Astrocyte of the cerebellum (primary cell): ENCODE results near the gene GPR179.

ENCODE experiments used
- DNase-seq: peaks from one replicate; pipeline ENCODE4 v3.0.0-alpha.2; 2011; ENCODE audit warnings: low read depth
- H3K4me3 ChIP-seq: 2 replicates; pipeline ENCODE4 v1.5.1; 2011; ENCODE audit warnings: mild to moderate bottlenecking, low read depth, low read length, moderate library complexity
- CTCF ChIP-seq: IDR thresholded peaks from 2 replicates; pipeline ENCODE4 v1.5.1; 2012; ENCODE audit warnings: low read length, low read depth, moderate library complexity, mild to moderate bottlenecking; ENCODE audit errors: missing control alignments
- in situ Hi-C: cut with HindIII; loops from 2 replicates; pipeline ENCODE4 v1.10.0; 2017; ENCODE audit warnings: low sequenced_read_pairs

The GPR179 gene

GRCh38 chr17:38334480-38335364 is 9.0 kb downstream of the GPR179 start:
- DNase-seq: no peak
- in situ Hi-C loops: no loop called here
- H3K4me3 ChIP-seq: no peak overlapping the region
- no peak for TF ChIP-seq CTCF

GRCh38 chr17:38333635-38334295 is 10.0 kb downstream of the GPR179 start:
- no peak overlapping the region for H3K4me3 ChIP-seq
- TF ChIP-seq CTCF: peak; percentile 66
- no peak for DNase-seq
- in situ Hi-C loops: no loop called here

GRCh38 chr17:38332735-38333134 is 11.0 kb downstream of the GPR179 start:
- DNase-seq: no peak
- no peak for TF ChIP-seq CTCF
- in situ Hi-C loops: no loop called here
- no peak overlapping the region for H3K4me3 ChIP-seq

GRCh38 chr17:38330941-38331411 is 12.8 kb downstream of the GPR179 start:
- no peak for TF ChIP-seq CTCF
- DNase-seq: no peak
- in situ Hi-C loops: no loop called here
- H3K4me3 ChIP-seq: no peak overlapping the region

- H3K4me3 ChIP-seq: no peak overlapping the region
- no peak for DNase-seq
- in situ Hi-C loops: no loop called here
- TF ChIP-seq CTCF: no peak
Measured at GRCh38 chr17:38329808-38330730, 13.7 kb downstream of the GPR179 start.

GRCh38 chr17:38329284-38329683 is 14.5 kb downstream of the GPR179 start:
- DNase-seq: no peak
- in situ Hi-C loops: no loop called here
- no peak for TF ChIP-seq CTCF

More at GRCh38 chr17:38329284-38329683, 14.5 kb downstream of the GPR179 start:
- H3K4me3 ChIP-seq: no peak overlapping the region
